Neural crest cell (in vitro differentiated cells): ENCODE measurements around the gene ASTN2. TPM values are rescaled to one million over a fixed set of nuclear protein-coding genes. Genes with fewer than 3 reads are reported as not detected.
A peak's percentile ranks its signal among the peaks of the same experiment; 100 is the strongest.

ENCODE experiments used
- DNase-seq: peaks from one replicate; pipeline ENCODE4 v3.0.0; 2021; ENCODE audit warnings: low read depth, mixed read lengths, low spot score
- H3K27ac Mint-ChIP-seq: one replicate; pipeline ENCODE4 v1.8.0; 2021; ENCODE audit warnings: mild to moderate bottlenecking, mixed read lengths; ENCODE audit not compliant: unreplicated experiment
- H3K27me3 Mint-ChIP-seq: 2 replicates; pipeline ENCODE4 v1.8.0; 2021; ENCODE audit warnings: low read depth, mild to moderate bottlenecking, mixed read lengths
- H3K36me3 Mint-ChIP-seq: 2 replicates; pipeline ENCODE4 v1.8.0; 2021; ENCODE audit warnings: low read depth, mild to moderate bottlenecking, mixed read lengths
- H3K4me1 Mint-ChIP-seq: 2 replicates; pipeline ENCODE4 v1.8.0; 2021; ENCODE audit warnings: mixed read lengths
- H3K4me3 Mint-ChIP-seq: one replicate; pipeline ENCODE4 v1.8.0; 2021; ENCODE audit warnings: mild to moderate bottlenecking, mixed read lengths
- H3K9me3 Mint-ChIP-seq: 2 replicates; pipeline ENCODE4 v1.8.0; 2021; ENCODE audit warnings: mixed read lengths
- CTCF ChIP-seq: fragments of 200-600 bp; sonication (generic); conservative IDR thresholded peaks from 2 replicates; pipeline ENCODE4 v1.5.0; 2021; ENCODE audit warnings: antibody characterized with exemption, mild to moderate bottlenecking
- total RNA-seq: library from RNA; stranded (reverse); gene quantifications from 2 replicates; pipeline ENCODE4 v1.2.1, GENCODE V29; 2021

The ASTN2 gene
- total RNA-seq, 1 donor from 2014 or later, result 7.3 TPM

- peaks cover 34% of the 10 kb centered on the region for H3K27me3 Mint-ChIP-seq
- DNase-seq, result no peak
- no peak for TF ChIP-seq CTCF
- H3K36me3 Mint-ChIP-seq, result no peaks in the 10 kb centered on the region
- no peaks in the 10 kb centered on the region for H3K9me3 Mint-ChIP-seq
- no peaks in the 10 kb centered on the region for H3K4me1 Mint-ChIP-seq
- no peak overlapping the region for H3K27ac Mint-ChIP-seq
- no peak overlapping the region for H3K4me3 Mint-ChIP-seq
Measured at GRCh38 chr9:117458066-117458465, 43.2 kb upstream of the ASTN2 start.

- no peaks in the 10 kb centered on the region for H3K36me3 Mint-ChIP-seq
- TF ChIP-seq CTCF, result no peak
- no peak overlapping the region for H3K4me3 Mint-ChIP-seq
- H3K4me1 Mint-ChIP-seq, result no peaks in the 10 kb centered on the region
- peaks cover 41% of the 10 kb centered on the region for H3K27me3 Mint-ChIP-seq
- no peak overlapping the region for H3K27ac Mint-ChIP-seq
- no peak for DNase-seq
- H3K9me3 Mint-ChIP-seq, result no peaks in the 10 kb centered on the region
Measured at GRCh38 chr9:117454711-117455110, 39.9 kb upstream of the ASTN2 start.

GRCh38 chr9:117453737-117454136 lies 38.9 kb upstream of the ASTN2 start:
- Mint-ChIP-seq H3K4me3 (no peak overlapping the region), H3K27me3 (peaks cover 41% of the 10 kb centered on the region), H3K9me3 (no peaks in the 10 kb centered on the region), H3K4me1 (no peaks in the 10 kb centered on the region), H3K27ac (no peak overlapping the region), H3K36me3 (no peaks in the 10 kb centered on the region)
- no peak for DNase-seq
- no peak for TF ChIP-seq CTCF

GRCh38 chr9:117451311-117451710 lies 36.5 kb upstream of the ASTN2 start:
- Mint-ChIP-seq H3K27me3 (peaks cover 45% of the 10 kb centered on the region), H3K27ac (no peak overlapping the region), H3K36me3 (no peaks in the 10 kb centered on the region), H3K4me3 (no peak overlapping the region), H3K4me1 (no peaks in the 10 kb centered on the region), H3K9me3 (no peaks in the 10 kb centered on the region)
- DNase-seq, result no peak
- no peak for TF ChIP-seq CTCF

GRCh38 chr9:117448066-117448465 lies 33.2 kb upstream of the ASTN2 start:
- Mint-ChIP-seq H3K4me1 (no peaks in the 10 kb centered on the region), H3K9me3 (no peaks in the 10 kb centered on the region), H3K27me3 (peaks cover 48% of the 10 kb centered on the region), H3K36me3 (no peaks in the 10 kb centered on the region), H3K27ac (no peak overlapping the region), H3K4me3 (no peak overlapping the region)
- DNase-seq, result no peak
- TF ChIP-seq CTCF, result peak; percentile 47

GRCh38 chr9:117445631-117446030 lies 30.8 kb upstream of the ASTN2 start:
- TF ChIP-seq CTCF, result no peak
- Mint-ChIP-seq H3K36me3 (no peaks in the 10 kb centered on the region), H3K4me3 (no peak overlapping the region), H3K4me1 (no peaks in the 10 kb centered on the region), H3K9me3 (no peaks in the 10 kb centered on the region), H3K27ac (no peak overlapping the region), H3K27me3 (peaks cover 48% of the 10 kb centered on the region)
- DNase-seq, result no peak
